Common myeloid progenitor, CD34-positive (primary cell): Measurements from ENCODE around the gene HCLS1.
A peak's percentile ranks its signal among the peaks of the same experiment; 100 is the strongest.

ENCODE experiments used
- CTCF ChIA-PET: fragments of 350-600 bp; sonication (Branson Sonifier 250); formaldehyde crosslinking; loops from one replicate; lab custom pipeline; 2021; ENCODE audit warnings: antibody characterized with exemption; lab: Charles Lee
- POLR2A ChIA-PET: fragments of 350-600 bp; sonication (Branson Sonifier 250); formaldehyde crosslinking; loops from one replicate; lab custom pipeline; 2021; ENCODE audit warnings: antibody characterized with exemption; lab: Charles Lee
- DNase-seq, 3 donors: peaks; one replicate each; pipeline versions ENCODE4 v3.0.0 to v3.0.0-alpha.2; 2013
- H3K27ac ChIP-seq, 2 experiments: 1 replicate in 1 of 2; 2 replicates in 1 of 2; pipeline ENCODE4 v1.7.0; 2013; ENCODE audit warnings: inconsistent platforms in 2 of 2, low read length in 2 of 2, mild to moderate bottlenecking in 2 of 2, low read depth in 1 of 2, moderate library complexity in 1 of 2; ENCODE audit not compliant: severe bottlenecking in 2 of 2, insufficient read depth in 1 of 2, poor library complexity in 1 of 2
- H3K27me3 ChIP-seq, 5 experiments: replicated peaks in 2 of 5; 1 replicate in 3 of 5; 2 replicates in 2 of 5; pipeline versions ENCODE4 v1.6.1 to v1.7.0; 2013; ENCODE audit warnings: low read length in 4 of 5, mild to moderate bottlenecking in 2 of 5, moderate library complexity in 2 of 5, inconsistent platforms in 1 of 5; ENCODE audit not compliant: insufficient read depth in 5 of 5, control insufficient read depth in 4 of 5
- H3K36me3 ChIP-seq, 4 experiments: 1 replicate in 2 of 4; 2 replicates in 2 of 4; pipeline versions ENCODE4 v1.6.1 to v1.7.0; 2013; ENCODE audit warnings: low read length in 3 of 4, control low read depth in 1 of 4, mild to moderate bottlenecking in 1 of 4; ENCODE audit not compliant: control insufficient read depth in 4 of 4, insufficient read depth in 4 of 4
- H3K4me1 ChIP-seq, 4 experiments: 1 replicate in 3 of 4; 2 replicates in 1 of 4; pipeline versions ENCODE4 v1.6.1 to v1.7.1; 2013; ENCODE audit warnings: low read length in 3 of 4, mild to moderate bottlenecking in 3 of 4, control low read depth in 1 of 4, inconsistent platforms in 1 of 4, moderate library complexity in 1 of 4; ENCODE audit not compliant: control insufficient read depth in 4 of 4, insufficient read depth in 4 of 4; ENCODE audit errors: control extremely low read depth in 1 of 4
- H3K4me3 ChIP-seq, 7 experiments: 1 replicate in 4 of 7; 2 replicates in 3 of 7; pipeline versions ENCODE4 v1.5.1 to v1.7.0; 2013; ENCODE audit warnings: mild to moderate bottlenecking in 7 of 7, low read length in 6 of 7, moderate library complexity in 6 of 7, inconsistent platforms in 2 of 7, low read depth in 2 of 7, control low read depth in 1 of 7; ENCODE audit not compliant: insufficient read depth in 4 of 7, control insufficient read depth in 1 of 7; ENCODE audit errors: extremely low read depth in 1 of 7
- H3K9me3 ChIP-seq, 5 experiments: 1 replicate in 4 of 5; 2 replicates in 1 of 5; pipeline versions ENCODE4 v1.6.1 to v1.7.1; 2013; ENCODE audit warnings: low read length in 4 of 5, mild to moderate bottlenecking in 2 of 5, inconsistent platforms in 1 of 5, low read depth in 1 of 5, moderate library complexity in 1 of 5; ENCODE audit not compliant: control insufficient read depth in 4 of 5, insufficient read depth in 2 of 5; ENCODE audit errors: control extremely low read depth in 1 of 5
- WGBS: methylation state at CpG from one replicate; pipeline ENCODE4 v1.1.5; 2013; ENCODE audit not compliant: insufficient coverage; 5-methylcytosine and 5-hydroxymethylcytosine counted together

The HCLS1 gene

DNA sequence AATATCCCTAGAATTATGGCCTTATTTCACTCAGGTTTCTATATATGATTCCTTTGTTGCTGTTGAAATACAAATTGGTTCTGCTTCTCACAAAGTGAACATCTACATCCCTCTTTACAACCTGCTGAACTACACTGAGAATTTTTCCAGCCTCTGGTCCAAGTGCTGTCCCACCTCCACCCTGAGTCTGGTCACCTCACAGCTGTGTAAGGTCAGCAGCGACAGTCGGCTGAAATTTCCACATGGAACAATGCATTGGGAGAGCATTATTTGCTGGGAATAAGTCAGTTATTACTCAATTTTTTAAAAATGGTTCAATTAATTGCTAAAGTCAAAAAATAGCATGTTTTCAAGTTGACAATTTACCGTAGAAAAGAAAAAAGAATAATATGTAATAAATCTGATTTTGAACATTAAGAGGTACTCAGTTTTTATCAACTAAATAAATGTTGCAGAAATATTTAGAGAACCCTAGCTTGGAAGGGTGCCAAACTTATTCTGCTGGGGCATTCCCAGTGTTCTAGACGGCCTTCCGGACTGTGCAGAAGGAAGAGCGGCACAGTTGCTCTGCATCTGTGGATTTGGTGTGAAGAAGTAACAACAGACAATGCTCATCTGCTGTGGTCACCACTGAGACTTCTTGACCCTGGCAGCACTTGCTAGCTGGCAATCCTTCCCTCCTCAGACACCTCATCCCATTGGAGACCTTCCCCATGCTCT is 1.8 kb downstream of the HCLS1 start:
- peak overlapping the region in 1 of 2 experiments; percentile 90 for H3K27ac ChIP-seq

DNA sequence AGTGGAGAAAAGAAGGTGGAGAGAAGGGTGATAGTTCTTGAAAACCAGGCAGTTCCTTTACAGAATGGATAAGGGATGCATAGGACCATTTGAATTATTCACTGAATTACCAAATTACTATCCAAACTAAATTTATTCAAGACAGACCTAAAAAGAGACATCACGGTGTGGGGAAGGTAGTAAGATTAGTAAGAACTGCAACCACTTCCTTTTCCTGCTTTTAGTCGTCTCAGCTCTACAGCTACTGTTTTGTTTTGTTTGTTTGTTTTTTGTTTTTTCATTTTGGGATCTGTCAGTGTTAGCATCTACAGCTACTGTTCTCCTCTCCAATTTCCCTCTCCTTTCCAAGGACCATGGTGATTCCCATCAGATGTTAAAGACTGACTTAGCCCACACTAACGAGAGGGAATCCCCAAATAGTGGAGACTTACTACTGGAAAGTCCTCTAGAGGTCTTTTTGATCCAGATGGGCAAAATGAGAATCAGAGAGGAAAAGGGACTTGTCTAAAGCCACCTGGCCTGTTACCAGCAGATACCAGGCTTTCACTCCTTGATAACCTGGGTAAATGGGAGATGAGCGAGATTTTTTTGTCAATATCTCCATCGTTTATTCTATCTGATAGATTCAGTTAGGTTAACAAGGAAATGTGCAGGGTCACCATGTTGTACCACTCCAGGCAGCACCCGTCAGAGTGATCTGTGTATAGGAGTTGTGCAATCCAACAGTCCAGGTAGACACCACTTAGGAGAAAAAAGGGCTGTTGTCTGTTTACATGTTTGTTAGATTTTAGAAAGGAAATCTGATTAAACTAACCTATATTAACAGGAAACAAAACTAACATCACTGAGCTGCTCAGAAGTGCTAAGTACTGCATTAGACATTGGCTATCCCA is 6.0 kb downstream of the HCLS1 start:
- ChIA-PET POLR2A (no interaction called here), CTCF (no interaction called here)
- DNase-seq, result no peak
- no peaks in the 10 kb centered on the region for H3K27me3 ChIP-seq
- 97% methylated on average over 3 of the region's 6 CpGs for WGBS
- peaks cover 0 to 8% (median 0%) of the 10 kb centered on the region in 5 experiments for H3K9me3 ChIP-seq
- H3K4me3 ChIP-seq, result no peak overlapping the region
- peaks cover 8 to 16% (median 10%) of the 10 kb centered on the region in 4 experiments for H3K4me1 ChIP-seq
- H3K36me3 ChIP-seq, result peaks cover 30 to 89% (median 56%) of the 10 kb centered on the region in 4 experiments
- no peak overlapping the region for H3K27ac ChIP-seq

More for the DNA sequence above, 1.8 kb downstream of the HCLS1 start:
- Histone ChIP-seq H3K4me3 (peak overlapping the region in 1 of 7 experiments; percentile 72), H3K9me3 (no peaks in the 10 kb centered on the region), H3K36me3 (peaks cover 12 to 60% (median 46%) of the 10 kb centered on the region in 4 experiments), H3K4me1 (peaks cover 20 to 37% (median 25%) of the 10 kb centered on the region in 4 experiments), H3K27me3 (no peaks in the 10 kb centered on the region)
- ChIA-PET POLR2A (no interaction called here), CTCF (interaction anchor here (0.8 to 1.3 kb wide), 2 partner anchors 9 to 19 kb away, joined by 3 to 4 read pairs; no protein-coding TSS in a partner anchor)
- no peak for DNase-seq
- WGBS, result no CpG with 5 or more reads among the region's 6 CpGs

DNA sequence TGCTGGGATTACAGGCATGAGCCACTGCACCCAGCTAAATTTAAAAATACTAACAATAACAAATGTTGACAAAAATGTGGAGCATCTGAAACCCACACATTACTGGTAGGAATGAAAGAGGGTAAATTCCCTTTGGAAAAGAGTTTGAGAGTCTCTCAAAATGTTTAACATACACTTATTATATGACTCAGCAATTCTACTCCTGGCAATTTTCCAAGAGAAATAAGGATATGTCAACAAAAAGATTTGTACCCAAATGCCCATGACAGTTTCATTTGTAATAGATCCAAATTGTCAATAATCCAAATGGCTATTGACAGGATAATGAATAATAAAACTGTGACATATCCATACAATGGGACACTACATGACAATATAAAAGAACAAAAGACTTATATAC is 9.0 kb downstream of the HCLS1 start:
- ChIA-PET POLR2A (no interaction called here), CTCF (no interaction called here)
- peaks cover 0 to 8% (median 4%) of the 10 kb centered on the region in 4 experiments for H3K4me1 ChIP-seq
- H3K27ac ChIP-seq, result no peak overlapping the region
- no peaks in the 10 kb centered on the region for H3K27me3 ChIP-seq
- no peak overlapping the region for H3K4me3 ChIP-seq
- peaks cover 0 to 8% (median 0%) of the 10 kb centered on the region in 5 experiments for H3K9me3 ChIP-seq
- H3K36me3 ChIP-seq, result peaks cover 40 to 77% (median 56%) of the 10 kb centered on the region in 4 experiments
- peak in 2 of 3 donors; percentile 16 to 20 for DNase-seq

DNA sequence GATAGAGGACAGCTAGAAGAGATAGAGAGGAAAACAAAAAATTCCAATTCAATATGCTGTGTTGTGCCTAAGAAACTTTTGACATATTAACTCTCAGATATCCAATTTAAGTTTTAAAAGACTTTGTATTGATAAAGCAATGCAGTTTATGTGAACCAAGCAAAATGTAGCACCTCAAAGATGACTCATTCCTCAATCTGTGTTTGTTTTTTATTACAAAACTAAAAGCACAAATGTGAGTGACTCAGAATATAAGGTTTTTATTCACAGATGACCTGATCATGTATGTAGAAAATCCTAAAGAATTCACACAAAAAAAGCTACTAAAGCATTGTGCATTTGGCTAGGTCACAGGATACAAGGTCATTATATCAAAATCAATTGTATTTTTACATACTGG is 11.1 kb downstream of the HCLS1 start:
- H3K9me3 ChIP-seq, result peaks cover 0 to 8% (median 0%) of the 10 kb centered on the region in 5 experiments
- no peak overlapping the region for H3K4me3 ChIP-seq
- DNase-seq, result no peak
- CTCF ChIA-PET, result interaction anchor here (1.0 kb wide), 1 partner anchor 9 kb away, joined by 3 read pairs; no protein-coding TSS in a partner anchor
- peaks cover 32 to 65% (median 49%) of the 10 kb centered on the region in 4 experiments for H3K36me3 ChIP-seq
- H3K27ac ChIP-seq, result no peak overlapping the region
- POLR2A ChIA-PET, result no interaction called here
- H3K4me1 ChIP-seq, result peaks cover 0 to 3% (median 2%) of the 10 kb centered on the region in 4 experiments
- H3K27me3 ChIP-seq, result no peaks in the 10 kb centered on the region

DNA sequence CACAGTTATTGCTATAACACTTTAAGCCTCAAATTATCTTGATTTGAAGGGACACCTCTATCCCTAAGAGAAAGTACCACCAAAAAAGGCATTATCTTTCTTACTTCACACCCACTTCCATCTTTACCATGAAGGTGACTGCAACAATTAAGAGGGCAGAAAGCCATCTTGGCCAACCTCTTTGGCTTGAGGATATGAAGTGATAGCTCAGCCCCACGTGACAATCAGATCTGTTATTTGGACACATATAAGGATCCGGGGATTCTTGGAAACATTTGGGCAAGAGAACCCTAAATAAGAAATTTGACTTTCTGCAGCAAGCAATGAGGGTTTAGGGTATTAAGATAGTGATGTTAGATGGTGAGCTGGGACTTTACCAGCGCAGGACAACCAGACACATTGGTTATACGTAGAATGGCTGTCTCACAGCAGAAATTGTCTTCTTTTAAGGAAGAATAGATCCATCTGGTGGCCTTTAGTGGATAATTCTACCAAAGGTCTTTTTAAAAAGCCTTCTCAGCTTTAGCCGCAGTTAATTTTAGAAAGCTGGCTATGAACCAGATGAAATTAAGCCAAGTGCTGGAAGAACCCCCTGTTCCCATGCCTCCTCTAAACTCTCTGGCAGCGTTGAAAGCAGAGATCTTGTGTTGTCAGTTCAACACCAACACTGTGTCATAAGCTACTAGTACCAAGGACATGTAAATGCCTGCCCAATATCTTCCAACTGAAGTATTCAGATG is 12.3 kb downstream of the HCLS1 start:
- H3K27me3 ChIP-seq, result no peaks in the 10 kb centered on the region
- DNase-seq, result no peak
- CTCF ChIA-PET, result no interaction called here
- H3K4me3 ChIP-seq, result no peak overlapping the region
- H3K27ac ChIP-seq, result no peak overlapping the region
- peaks cover 32 to 65% (median 50%) of the 10 kb centered on the region in 4 experiments for H3K36me3 ChIP-seq
- no peaks in the 10 kb centered on the region for H3K4me1 ChIP-seq
- POLR2A ChIA-PET, result no interaction called here
- WGBS, result 96% methylated on average over 4 of the region's 6 CpGs
- H3K9me3 ChIP-seq, result peaks cover 0 to 8% (median 0%) of the 10 kb centered on the region in 5 experiments

DNA sequence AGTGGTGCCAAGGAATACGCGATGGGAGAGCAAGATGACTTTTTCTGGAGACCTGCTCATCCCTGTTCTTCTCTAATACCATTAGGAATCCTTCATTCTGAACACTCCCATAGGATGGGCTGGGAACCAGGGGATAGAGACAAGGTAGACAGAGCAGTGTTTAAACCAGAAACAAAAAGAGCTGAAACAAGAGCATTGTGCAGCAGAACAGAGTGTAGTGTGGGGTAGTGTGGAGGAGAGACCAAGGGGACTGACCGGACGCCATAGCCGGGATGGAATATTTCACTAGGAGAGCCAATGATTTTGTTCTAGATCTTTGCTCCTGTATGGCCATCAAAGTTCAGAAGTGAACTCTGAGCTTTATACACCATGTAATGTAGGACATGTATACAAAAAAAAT is 15.6 kb downstream of the HCLS1 start:
- WGBS, result no CpG with 5 or more reads among the region's 5 CpGs
- ChIA-PET POLR2A (no interaction called here), CTCF (no interaction called here)
- Histone ChIP-seq H3K4me3 (no peak overlapping the region), H3K4me1 (no peaks in the 10 kb centered on the region), H3K36me3 (peaks cover 18 to 58% (median 46%) of the 10 kb centered on the region in 4 experiments), H3K9me3 (no peaks in the 10 kb centered on the region), H3K27ac (no peak overlapping the region), H3K27me3 (no peaks in the 10 kb centered on the region)
- no peak for DNase-seq
